SK-N-SH treated with all-trans-retinoic acid at 6 μM for 48 hours (cell line): ENCODE data around the gene B9D1.

ENCODE experiments used
- ARNTL ChIP-seq: fragments of 450-650 bp; formaldehyde crosslinking; IDR thresholded peaks from 2 replicates; pipeline ENCODE4 v1.5.0; 2020; ENCODE audit warnings: low read depth, mild to moderate bottlenecking, moderate library complexity, borderline replicate concordance
- BACH2 ChIP-seq: fragments of 250-450 bp; sonication (Bioruptor Pico); IDR thresholded peaks from 2 replicates; pipeline ENCODE4 v1.9.0; 2021; ENCODE audit warnings: mild to moderate bottlenecking, borderline replicate concordance
- ESRRG ChIP-seq: fragments of 250-450 bp; sonication (Bioruptor Pico); IDR thresholded peaks from 2 replicates; pipeline ENCODE4 v1.6.1; 2021; ENCODE audit warnings: mild to moderate bottlenecking
- GLIS3 ChIP-seq: fragments of 250-450 bp; sonication (Bioruptor Pico); IDR thresholded peaks from 2 replicates; pipeline ENCODE4 v1.5.0; 2020; ENCODE audit warnings: mild to moderate bottlenecking, moderate library complexity
- ISL1 ChIP-seq: fragments of 250-450 bp; sonication (Bioruptor Pico); IDR thresholded peaks from 2 replicates; pipeline ENCODE4 v2.1.2; 2022; ENCODE audit warnings: mild to moderate bottlenecking, moderate library complexity
- PATZ1 ChIP-seq: fragments of 250-450 bp; sonication (Bioruptor Pico); IDR thresholded peaks from 2 replicates; pipeline ENCODE4 v1.8.0; 2020; ENCODE audit warnings: mild to moderate bottlenecking, moderate library complexity, borderline replicate concordance
- ZC3H10 ChIP-seq: fragments of 250-450 bp; sonication (Bioruptor Pico); IDR thresholded peaks from 2 replicates; pipeline ENCODE4 v1.5.1; 2021; ENCODE audit warnings: mild to moderate bottlenecking, moderate library complexity
- ZFP3 ChIP-seq: fragments of 250-450 bp; sonication (Bioruptor Pico); IDR thresholded peaks from 2 replicates; pipeline ENCODE4 v1.5.0; 2020; ENCODE audit warnings: mild to moderate bottlenecking, moderate library complexity

- no peak for TF ChIP-seq ISL1 (CRISPR knock-in tag)
- no peak for TF ChIP-seq BACH2
- no peak for TF ChIP-seq ESRRG
- no peak for TF ChIP-seq ZFP3 (CRISPR knock-in tag)
- no peak for TF ChIP-seq PATZ1 (CRISPR knock-in tag)
- no peak for TF ChIP-seq ZC3H10 (CRISPR knock-in tag)
- no peak for TF ChIP-seq GLIS3
- no peak for TF ChIP-seq ARNTL (CRISPR knock-in tag)
Measured at GRCh38 chr17:19313066-19313745, 49.3 kb downstream of the B9D1 start.
